GM18951 (cell line): ENCODE data around the gene NBEA.

ENCODE experiments used
- POLR2A ChIP-seq: IDR thresholded peaks from 4 replicates; pipeline ENCODE4 v1.6.1; 2011; ENCODE audit warnings: mild to moderate bottlenecking; ENCODE audit not compliant: insufficient read length, insufficient read depth; ENCODE audit errors: extremely low read depth
- in situ Hi-C: fragments of 300-500 bp; cut with MboI; formaldehyde crosslinking; loops from one replicate; pipeline ENCODE4 v1.12.0; 2022; ENCODE audit warnings: low sequenced_read_pairs, mixed read lengths, inconsistent platforms; ENCODE audit not compliant: unreplicated experiment

NBEA gene

DNA sequence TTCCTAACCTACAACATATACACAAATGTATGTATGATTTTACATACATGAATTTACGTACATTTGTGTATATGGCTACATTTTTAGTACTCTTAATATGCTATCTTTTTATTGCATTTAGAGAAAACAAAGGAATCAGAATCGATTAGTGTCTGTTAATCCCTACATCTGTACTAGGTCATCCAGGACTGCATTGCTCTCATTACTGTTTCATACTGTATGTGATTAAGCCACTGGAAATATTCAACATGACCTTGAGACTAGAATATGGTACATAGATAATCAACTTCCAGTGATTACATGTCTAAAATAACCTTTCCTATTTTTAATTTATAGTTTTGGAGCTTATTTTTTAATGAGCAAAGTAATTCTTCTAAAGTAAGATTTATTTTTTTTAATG is 539.7 kb downstream of the NBEA start:
- in situ Hi-C loops, result no loop called here

DNA sequence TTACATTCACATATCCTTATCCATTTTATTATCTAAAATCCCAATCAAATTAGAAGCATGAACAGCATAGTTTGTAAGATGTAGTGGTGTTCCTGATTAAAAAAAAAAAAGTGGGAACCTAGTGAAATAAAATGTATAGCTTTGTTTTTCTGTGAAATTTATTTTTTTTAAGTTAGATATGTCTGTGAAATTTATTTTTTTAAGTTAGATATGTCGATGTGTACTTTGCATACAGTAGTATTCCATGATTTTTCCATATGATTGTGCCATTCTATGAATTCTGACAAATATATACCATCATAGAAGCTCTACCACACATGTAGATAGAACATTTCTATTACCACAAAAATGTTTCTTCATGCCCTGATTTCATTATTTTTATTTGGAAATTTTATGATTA is 540.5 kb downstream of the NBEA start:
- TF ChIP-seq POLR2A, result no peak
- in situ Hi-C loops, result no loop called here

More for the DNA sequence above, 539.7 kb downstream of the NBEA start:
- no peak for TF ChIP-seq POLR2A

DNA sequence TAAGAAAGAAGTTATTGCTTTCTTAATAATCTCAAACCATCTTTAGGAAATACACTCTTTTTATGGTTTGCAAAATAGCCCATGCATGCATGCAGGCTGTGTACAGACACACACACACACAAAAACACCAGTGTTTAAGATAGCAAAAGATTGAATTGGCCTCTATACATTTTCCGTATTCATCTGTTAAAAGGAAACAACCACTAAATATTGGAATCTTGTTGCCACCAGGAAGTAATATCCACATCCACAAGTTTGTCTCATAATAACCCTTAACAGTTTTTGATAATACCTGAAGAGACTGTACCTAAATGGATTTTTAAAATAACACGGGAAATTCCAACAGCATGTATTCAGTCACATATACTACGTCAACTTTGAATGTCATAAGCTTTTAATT is 541.7 kb downstream of the NBEA start:
- in situ Hi-C loops, result no loop called here
- no peak for TF ChIP-seq POLR2A

DNA sequence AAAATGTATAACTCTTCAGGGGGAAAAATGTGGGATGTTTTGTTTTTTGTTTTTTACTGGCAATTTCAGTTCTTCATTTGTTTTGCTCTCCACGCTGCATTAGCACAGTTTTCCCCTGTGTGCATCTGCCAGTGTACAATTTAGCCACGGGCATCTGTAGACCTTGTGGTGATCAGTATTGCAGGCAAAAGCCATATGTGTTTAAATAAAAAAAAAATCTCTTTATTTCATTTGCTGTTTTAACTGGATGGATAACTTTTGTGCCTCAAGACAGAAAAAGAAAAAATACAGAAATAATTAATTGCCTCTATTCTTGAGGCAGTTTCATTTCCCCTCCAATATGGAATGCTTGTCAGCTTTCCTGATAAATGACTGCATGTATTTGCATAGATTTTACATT is 542.3 kb downstream of the NBEA start:
- no peak for TF ChIP-seq POLR2A
- in situ Hi-C loops, result no loop called here

DNA sequence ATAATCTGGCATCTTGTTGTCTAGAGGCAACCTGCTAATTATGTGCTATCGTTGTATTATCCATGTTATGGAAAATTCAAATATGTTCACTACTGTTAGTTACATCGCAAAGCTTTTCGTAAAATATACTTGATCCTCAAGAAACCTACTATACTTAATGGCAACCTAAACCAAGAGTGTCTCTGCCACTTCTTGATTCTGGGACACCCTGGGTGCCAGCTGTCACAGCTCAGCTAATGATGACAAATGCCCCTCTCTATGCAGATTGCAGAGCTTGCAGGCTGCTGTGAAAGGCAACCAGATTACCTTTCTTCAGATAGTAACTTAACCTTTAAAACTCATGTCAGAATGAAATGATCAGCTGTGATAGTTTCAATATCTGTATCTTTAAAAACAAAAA is 543.4 kb downstream of the NBEA start:
- in situ Hi-C loops, result no loop called here
- no peak for TF ChIP-seq POLR2A

DNA sequence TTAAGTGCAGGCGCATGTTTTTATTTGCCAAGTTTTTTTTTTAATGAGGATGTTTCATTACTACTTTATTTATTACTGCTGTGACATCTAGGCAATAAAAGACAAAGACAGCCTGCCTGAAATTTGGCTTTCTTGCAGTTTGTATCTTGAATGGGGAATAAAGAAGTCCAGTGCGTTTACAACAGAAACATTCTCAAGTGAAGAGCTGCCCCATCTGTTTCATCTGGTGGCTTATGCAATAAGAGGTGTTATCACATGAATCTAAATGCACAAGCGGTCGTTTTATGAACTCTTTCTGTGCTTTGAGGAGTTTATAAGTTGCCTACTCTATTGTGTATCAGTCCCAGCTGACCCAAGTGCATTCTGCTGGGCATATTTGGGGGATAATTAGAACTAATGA is 547.0 kb downstream of the NBEA start:
- no peak for TF ChIP-seq POLR2A
- in situ Hi-C loops, result no loop called here

DNA sequence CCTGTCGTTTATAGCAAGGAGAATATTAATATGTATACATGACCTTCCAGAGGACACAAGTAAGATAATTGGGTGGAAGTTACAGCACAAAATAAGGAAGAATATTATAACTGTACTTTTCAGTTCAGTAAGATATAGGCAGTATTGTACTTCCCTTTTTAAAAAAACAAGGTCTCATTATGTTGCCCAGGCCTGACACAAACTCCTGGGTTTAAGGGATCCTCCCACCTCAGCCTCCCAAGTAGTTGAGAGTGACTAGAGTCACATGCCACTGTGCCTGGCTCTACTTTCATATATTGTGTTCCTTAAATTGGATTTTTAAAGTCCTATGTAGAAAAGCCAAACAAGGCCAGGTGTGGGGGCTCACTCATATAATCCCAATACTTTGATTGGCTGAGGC is 553.9 kb downstream of the NBEA start:
- TF ChIP-seq POLR2A, result no peak
- in situ Hi-C loops, result no loop called here

DNA sequence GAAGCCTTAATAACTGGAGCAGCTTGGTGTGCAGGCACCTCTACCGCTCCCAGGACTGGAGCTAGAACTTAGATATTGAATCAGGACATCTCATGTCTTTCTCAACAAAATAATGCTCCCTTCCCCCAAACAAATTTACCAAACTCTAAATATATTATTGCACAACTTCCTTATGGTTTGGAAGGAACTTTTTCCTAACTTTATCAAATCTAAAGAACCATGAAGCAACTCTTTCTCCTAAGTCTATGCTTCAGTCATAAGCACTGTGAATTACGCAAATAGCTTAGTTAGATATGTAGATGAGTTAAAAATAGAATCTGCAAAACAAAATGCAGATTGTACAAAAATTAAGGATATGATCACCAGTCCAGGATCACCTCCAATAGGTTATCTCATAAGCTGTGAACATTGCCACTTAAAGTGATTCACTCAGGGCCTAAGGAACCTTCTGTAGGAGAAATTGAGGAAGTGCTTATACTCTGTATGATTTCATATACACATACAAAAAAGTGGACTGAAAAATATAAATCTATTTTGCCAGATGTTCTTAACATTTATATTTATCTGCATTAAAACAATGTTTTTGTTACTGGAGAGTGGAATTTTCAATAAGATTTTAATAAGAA is 554.8 kb downstream of the NBEA start:
- in situ Hi-C loops, result no loop called here
- TF ChIP-seq POLR2A, result no peak

DNA sequence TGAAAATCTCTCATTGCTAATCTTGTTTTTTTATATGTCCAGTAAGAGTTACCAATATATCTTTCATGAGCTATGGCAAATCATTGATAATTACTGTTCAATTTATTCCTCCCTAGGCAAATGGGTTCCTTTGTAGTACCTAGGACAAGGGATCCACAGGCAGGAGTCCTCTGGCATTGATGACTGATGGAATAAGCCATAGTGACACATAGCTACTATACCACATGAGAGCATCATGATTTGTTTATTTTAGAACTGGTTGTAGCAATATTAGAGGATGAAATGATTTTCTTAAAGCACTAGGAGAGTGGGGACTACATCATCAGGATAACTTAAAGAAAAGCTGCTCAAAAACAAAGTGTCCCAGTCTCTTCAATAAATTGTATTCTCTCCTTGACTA is 556.2 kb downstream of the NBEA start:
- no peak for TF ChIP-seq POLR2A
- in situ Hi-C loops, result no loop called here

DNA sequence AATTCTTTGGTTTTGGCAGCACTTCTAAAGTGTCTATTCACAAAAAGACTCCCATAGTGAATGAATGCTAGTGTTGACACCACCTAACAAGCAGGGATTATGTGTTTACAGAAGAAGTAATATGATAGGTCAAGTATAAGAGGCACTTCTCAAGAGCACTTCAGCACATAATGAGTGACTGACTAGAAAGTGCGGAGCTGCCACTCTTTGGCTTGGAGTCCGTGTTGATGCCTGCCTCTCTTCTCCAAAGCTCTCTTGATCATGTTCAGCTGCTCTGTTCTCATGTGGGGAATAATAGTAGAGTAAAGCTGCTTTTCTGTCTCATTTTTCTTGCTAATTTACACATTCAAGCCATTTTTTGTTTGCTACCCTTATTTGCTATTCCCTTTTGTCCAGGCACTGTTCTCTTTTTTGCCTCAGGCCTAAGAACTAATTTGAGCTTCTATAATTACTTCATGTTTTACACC is 557.2 kb downstream of the NBEA start:
- in situ Hi-C loops, result no loop called here
- TF ChIP-seq POLR2A, result no peak

DNA sequence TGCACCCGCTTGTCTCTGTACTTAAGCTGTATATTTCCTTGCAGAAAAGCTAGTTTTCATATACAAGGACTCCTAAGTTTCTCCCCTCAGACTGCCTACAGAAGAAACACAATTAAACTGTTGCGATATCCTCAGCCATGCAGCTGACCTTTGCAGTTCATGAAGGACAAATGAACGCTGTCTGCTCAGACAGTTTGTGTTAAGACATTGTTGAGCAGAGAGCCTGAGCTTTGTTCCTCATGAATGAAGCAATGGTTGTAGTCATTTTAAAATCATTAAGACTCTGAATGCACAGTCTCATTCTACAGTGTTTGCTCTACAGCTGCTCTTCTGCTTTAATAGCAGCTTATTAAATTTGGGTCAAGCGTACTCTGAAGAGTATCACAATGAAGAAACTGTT is 557.6 kb downstream of the NBEA start:
- in situ Hi-C loops, result no loop called here
- TF ChIP-seq POLR2A, result no peak

DNA sequence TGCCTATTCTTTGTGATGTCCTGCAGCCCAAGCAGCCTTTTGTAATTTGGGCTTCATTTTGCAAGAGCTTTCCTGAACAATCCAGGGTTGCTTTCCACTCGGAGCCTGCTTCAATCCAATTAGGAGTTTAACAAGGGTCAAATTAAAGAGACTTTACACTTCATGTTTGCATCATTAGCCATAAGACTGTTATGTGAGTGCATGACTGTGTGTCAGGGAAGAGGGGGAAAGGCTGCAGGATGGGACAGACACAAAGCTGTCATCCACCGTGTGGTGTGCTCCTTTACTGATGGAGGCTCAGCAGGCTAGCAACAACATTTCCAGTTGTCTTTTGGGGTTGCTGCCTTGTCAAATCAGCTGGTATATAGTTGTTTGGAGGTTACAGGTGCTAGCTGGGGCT is 558.1 kb downstream of the NBEA start:
- in situ Hi-C loops, result no loop called here

DNA sequence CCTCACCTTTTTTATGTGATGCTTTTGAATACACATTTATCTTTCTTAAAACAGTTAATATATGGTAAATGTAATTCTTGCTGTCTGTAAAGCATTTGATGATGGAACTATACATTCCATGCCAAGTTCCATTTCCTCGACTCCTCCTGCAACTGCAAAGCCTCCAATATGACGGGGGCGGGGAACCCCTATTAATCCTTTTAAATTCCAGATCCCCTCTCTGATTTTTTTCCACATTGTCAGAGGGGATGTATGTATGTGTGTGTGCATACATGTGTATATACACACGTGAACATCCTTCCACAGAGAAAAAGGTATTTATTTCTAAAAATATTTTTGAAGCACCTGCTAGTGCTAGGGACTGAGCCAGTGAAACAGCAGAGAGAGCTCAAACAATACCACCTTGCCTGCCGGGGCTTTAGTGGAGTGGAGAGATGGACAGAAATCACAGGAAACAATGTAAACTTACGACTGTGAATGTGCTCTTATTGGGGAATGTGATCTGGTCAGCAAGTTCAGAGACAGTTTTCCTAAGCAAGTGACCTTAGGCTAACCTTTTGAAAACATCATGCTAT is 559.7 kb downstream of the NBEA start:
- in situ Hi-C loops, result no loop called here
- no peak for TF ChIP-seq POLR2A

More for the DNA sequence above, 558.1 kb downstream of the NBEA start:
- TF ChIP-seq POLR2A, result no peak

DNA sequence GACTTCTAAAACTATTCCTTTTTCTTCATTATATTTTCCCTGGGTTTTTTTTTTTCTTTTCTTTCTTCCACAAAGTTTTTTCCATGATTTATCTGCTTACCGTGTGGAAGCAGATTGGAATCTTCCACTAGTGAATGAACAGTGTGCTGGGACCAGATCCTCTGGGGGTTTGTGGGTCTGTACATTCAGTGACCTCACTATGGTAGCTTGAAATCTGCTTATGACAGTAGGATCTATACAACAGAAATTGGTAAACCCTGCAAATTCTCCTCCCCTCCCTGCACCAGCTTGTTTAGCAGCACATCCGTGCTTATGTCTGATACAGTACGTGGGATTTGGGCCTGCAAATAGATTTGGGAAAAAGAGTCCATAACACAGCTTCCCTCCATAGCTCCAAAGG is 560.4 kb downstream of the NBEA start:
- TF ChIP-seq POLR2A, result no peak
- in situ Hi-C loops, result no loop called here
